Adrenal gland (tissue), 5 donors: ENCODE data around the gene ACADL.

ENCODE experiments used
- POLR2A ChIP-seq, 2 donors: fragments of 450-650 bp; IDR thresholded peaks; one replicate each; pipeline ENCODE4 v1.6.1; 2017; ENCODE audit warnings: antibody characterized with exemption in 2 of 2, mild to moderate bottlenecking in 2 of 2, moderate library complexity in 1 of 2
- TF ChIP-seq, protein P1 (sequence below), 6 experiments: fragments of 450-650 bp in 4 of 6; fragments of 200-600 bp in 2 of 6; sonication (generic) in 1 of 6; IDR thresholded peaks; 1 replicate in 5 of 6; 2 replicates in 1 of 6; pipeline versions ENCODE4 v1.5.1 to v1.8.0; 2016 to 2021; ENCODE audit warnings: antibody characterized with exemption in 6 of 6, mild to moderate bottlenecking in 2 of 6, moderate library complexity in 1 of 6
- donor health status: DM: no; HTN: no; CAD: no.

DNA sequence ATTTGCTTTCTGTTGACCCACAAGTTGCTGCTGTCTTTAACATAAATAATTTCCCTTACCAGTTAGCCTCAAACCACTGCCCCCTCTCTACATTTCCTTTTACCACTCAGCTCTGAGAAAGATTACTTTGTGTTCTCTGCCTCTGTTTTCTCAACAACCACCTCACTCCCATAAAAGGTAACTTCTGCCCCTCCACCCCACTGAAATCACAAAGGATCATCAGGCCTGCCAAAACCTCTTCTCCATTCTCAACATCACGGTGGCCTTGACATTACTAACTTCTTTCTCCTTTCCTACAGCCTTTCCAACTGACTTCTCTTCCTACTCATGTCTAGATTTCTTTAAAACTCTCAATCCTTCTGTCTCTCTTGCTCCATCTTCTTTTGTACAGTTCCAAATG, 10.1 kb downstream of the ACADL start:
- TF ChIP-seq, protein P1, sequence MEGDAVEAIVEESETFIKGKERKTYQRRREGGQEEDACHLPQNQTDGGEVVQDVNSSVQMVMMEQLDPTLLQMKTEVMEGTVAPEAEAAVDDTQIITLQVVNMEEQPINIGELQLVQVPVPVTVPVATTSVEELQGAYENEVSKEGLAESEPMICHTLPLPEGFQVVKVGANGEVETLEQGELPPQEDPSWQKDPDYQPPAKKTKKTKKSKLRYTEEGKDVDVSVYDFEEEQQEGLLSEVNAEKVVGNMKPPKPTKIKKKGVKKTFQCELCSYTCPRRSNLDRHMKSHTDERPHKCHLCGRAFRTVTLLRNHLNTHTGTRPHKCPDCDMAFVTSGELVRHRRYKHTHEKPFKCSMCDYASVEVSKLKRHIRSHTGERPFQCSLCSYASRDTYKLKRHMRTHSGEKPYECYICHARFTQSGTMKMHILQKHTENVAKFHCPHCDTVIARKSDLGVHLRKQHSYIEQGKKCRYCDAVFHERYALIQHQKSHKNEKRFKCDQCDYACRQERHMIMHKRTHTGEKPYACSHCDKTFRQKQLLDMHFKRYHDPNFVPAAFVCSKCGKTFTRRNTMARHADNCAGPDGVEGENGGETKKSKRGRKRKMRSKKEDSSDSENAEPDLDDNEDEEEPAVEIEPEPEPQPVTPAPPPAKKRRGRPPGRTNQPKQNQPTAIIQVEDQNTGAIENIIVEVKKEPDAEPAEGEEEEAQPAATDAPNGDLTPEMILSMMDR (IDR thresholded peaks at IDR 0.05) = no peak
- TF ChIP-seq POLR2A (IDR thresholded peaks at IDR 0.05) = no peak
